AG09309 (cell line): ENCODE measurements around the gene MYO1E.

Experiments used
- DNase-seq: peaks from one replicate; pipeline ENCODE4 v3.0.0-alpha.2; 2010; ENCODE audit warnings: low read depth
- H3K4me3 ChIP-seq: 2 replicates; pipeline ENCODE4 v1.5.1; 2011; ENCODE audit warnings: mild to moderate bottlenecking, low read depth, low read length, moderate library complexity; ENCODE audit not compliant: control insufficient read depth
- TF ChIP-seq, protein P1 (sequence below): IDR thresholded peaks from 2 replicates; pipeline ENCODE4 v1.5.1; 2011; ENCODE audit warnings: mild to moderate bottlenecking, low read depth, low read length, inconsistent platforms; ENCODE audit not compliant: insufficient read depth, control insufficient read depth; ENCODE audit errors: missing control alignments

Gene MYO1E

DNA sequence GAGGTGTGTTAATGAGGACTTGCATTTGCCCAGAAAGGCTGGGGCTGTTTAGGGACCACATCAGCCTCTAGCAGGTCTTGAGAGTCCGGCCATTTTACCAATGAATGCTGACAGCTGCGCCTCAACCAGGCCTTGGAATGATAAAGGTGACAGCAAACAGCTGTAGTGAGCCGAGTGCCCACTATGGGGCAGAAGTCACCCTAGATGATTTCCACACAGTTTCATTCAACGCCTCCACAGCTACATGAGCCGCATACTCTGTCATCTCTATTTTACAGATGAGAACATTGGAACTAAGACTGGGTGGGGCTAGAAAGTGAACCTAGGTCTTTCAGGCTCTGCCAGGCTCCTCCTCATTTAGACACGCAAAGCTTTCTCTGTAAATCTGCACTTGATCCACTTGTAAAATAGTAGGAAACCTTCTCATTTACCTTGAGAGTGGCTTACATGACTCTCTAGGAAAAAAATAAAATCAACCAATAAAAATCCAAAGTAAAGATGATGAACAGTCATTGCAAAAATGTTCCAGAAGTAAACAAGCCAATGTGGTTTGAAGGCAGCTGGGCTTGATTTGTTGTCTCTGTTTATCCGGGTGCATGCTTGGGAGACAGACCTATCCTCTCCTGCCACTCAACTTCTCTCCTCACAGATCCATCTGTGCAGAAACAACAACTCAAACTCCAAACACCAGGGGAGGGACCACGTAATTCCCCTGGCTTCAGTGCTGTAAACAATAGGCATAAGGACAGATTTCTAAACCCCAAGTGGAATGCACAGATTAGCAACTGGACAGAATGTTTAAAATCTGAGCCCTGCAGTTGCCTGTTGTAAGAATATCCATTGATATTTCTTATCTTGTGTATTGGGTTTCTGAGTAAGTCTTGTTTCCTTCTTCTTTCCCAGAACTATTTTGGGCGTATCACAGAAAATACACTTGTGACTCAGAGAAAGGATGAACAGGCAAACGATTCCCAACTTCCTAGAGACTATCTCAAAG is 197.5 kb downstream of the MYO1E start:
- TF ChIP-seq, protein P1, sequence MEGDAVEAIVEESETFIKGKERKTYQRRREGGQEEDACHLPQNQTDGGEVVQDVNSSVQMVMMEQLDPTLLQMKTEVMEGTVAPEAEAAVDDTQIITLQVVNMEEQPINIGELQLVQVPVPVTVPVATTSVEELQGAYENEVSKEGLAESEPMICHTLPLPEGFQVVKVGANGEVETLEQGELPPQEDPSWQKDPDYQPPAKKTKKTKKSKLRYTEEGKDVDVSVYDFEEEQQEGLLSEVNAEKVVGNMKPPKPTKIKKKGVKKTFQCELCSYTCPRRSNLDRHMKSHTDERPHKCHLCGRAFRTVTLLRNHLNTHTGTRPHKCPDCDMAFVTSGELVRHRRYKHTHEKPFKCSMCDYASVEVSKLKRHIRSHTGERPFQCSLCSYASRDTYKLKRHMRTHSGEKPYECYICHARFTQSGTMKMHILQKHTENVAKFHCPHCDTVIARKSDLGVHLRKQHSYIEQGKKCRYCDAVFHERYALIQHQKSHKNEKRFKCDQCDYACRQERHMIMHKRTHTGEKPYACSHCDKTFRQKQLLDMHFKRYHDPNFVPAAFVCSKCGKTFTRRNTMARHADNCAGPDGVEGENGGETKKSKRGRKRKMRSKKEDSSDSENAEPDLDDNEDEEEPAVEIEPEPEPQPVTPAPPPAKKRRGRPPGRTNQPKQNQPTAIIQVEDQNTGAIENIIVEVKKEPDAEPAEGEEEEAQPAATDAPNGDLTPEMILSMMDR: peak; percentile 61
- H3K4me3 ChIP-seq: no peak overlapping the region
- DNase-seq: peak; percentile 28

DNA sequence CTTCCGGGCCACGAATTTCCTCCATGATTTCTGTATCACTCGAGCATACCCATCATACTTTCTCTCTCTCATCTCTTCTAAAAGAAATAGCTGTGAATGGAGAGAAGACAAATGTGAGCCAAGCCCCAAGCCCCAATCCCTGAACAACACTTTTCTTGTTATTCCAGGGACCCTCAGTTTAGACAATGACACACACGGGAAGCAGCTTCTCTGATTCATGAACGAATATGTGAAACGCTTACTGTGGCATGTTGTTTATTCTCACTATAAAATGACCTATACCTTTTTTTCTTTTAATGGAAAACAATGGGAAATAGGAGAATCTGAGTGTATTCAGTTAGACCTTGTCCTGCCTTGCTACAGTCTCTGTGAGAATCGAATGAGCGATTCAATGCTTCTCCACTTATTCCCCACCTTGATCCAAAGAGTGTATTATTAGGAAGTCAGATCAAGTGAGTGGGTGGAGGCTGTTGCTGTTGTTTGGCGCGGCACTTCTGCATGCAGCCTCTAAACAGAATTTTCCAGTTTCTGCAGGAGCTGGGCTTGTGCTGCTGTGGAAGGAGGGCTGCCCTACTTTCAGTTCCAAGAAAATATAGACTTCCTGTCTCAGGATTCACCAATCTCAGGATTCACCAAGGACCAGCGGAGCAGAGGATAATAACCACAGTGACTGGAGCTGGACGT is 198.4 kb downstream of the MYO1E start:
- DNase-seq: no peak
- no peak overlapping the region for H3K4me3 ChIP-seq
- TF ChIP-seq, protein P1: no peak

DNA sequence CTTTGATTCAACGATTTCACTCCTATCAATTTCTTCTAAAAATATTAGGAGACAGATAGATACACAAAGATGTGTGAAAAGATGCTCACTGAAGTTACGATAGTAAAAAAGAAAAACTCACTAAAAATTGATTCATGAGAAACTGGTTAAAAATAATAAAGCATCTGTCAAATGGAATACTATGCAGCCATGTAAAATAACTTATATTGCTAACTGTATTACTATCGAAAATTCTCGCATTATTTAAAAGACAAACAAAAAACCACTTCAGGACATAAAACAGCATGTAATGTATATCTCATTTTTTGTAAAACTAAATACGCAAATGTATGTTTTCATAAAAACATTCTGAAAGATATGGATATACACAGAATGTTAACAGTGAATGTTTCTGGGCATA is 199.5 kb downstream of the MYO1E start:
- DNase-seq: no peak
- H3K4me3 ChIP-seq: no peak overlapping the region
- TF ChIP-seq, protein P1: no peak

DNA sequence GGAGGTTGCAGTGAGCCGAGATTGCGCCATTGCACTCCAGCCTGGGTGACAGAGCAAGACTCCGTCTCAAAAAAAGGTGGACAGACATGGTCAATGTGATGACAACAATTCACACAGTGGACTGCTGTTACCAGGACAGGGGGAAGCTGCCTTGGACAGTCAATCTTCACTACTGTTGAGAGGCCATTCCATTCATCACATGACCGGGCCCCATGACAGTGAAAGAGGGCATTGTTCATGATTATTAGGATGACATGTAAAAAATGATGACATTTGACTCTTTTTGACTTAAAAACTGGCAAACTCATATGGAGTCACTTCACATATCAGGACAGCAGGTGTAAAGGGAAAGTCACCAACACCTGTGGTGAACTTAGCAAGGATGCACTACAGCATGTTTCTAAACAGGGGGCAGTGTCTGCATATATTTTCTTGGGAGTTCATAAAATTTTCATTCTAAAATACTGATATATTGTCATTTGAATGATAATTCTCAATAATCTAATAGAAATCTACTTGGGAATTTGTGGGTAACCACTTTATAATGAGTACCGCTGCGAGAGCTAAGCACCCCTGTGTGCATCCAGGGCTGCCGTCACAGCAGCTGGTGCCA is 200.3 kb downstream of the MYO1E start:
- TF ChIP-seq, protein P1: no peak
- no peak overlapping the region for H3K4me3 ChIP-seq
- DNase-seq: no peak

DNA sequence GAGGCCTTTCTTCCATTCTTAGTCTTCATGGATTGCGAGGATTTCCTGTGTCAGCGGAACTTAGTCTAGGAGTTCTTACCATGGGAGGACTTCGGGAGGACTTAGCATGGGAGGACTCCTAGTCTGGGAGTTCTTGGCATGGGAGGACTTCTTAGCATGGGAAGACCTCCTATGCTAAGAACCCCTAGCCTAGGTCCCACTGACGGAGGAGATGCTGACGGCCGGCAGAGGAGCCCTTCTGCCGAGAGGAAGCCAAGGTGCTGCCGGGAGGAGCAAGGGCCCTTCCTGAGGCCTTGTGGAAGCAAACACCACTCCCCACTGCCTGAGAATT is 201.6 kb downstream of the MYO1E start:
- no peak for DNase-seq
- TF ChIP-seq, protein P1: no peak
- H3K4me3 ChIP-seq: no peak overlapping the region

DNA sequence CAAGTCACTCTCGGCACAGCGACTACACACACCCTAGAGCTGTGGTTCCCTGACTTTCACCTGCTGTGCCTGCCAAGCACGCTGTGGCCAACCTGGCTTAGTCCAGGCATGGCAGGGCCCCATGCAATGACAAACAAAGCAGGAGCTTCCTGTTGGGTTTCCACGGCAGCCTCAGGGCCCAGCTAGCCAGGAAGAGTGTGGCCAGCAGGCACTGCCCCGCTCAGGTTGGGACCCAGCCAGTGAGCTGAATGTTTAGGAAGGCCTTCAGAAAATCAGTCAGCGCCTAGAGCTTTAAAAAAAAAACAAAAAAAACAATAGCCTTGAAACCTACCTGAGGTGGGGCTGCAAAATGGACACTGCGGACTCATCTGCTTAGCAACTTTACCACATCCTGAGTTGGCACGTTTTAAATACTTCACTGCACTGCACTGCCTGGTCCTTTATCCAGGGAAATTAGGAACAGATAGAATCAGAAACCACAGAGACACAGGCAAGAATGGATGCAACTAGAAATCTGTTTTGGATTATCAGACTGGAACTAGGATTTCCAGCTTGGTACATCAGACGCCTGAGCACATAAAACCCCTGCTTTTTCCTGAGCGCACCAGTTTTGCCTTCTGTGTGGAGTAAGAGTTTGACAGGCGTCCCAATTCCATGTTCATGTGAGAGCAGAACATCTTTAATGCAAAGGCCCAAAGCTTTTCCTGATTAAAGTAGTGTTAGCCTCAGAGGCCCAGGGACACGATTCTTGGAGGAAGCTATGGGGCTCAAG is 202.2 kb downstream of the MYO1E start:
- H3K4me3 ChIP-seq: no peak overlapping the region
- TF ChIP-seq, protein P1: no peak
- DNase-seq: peak; percentile 88
